H54 (cell line): ENCODE results near the gene MAMSTR.
"Not testable (repeated sequence)": the region's sequence is repeated elsewhere in the genome, so short reads cannot be mapped to it uniquely, and the experiment has no call there.

Experiments
- DNase-seq: peaks from one replicate; pipeline ENCODE4 v3.0.0; 2011; ENCODE audit warnings: low spot score, mixed read lengths; ENCODE audit not compliant: insufficient read length
- FAIRE-seq: peaks from 3 replicates; lab custom pipeline; 2011; peaks lifted over from hg19 to GRCh38; lab: Jason Lieb, UNC
- POLR2A ChIP-seq: IDR thresholded peaks from 2 replicates; pipeline ENCODE4 v1.6.1; 2011; ENCODE audit warnings: low read depth, mild to moderate bottlenecking, low read length

MAMSTR gene

GRCh38 chr19:48719263-48720171, at the start of gene MAMSTR:
Gene MAMSTR, minus strand, starts transcription at chr19:48719725. Its CDS starts 694 bp downstream, at chr19:48719031.
- TF ChIP-seq POLR2A = no peak
- DNase-seq (no peak), FAIRE-seq (no peak)

- no peak for TF ChIP-seq POLR2A
- FAIRE-seq (no peak), DNase-seq (no peak)
Measured at GRCh38 chr19:48768994-48769713, 49.6 kb upstream of the MAMSTR start.

GRCh38 chr19:48768171-48768753, 48.7 kb upstream of the MAMSTR start:
- not testable (repeated sequence) for DNase-seq, FAIRE-seq

- not testable (repeated sequence) for DNase-seq, FAIRE-seq
Measured at GRCh38 chr19:48765816-48766215, 46.3 kb upstream of the MAMSTR start.

GRCh38 chr19:48760504-48761205, 41.1 kb upstream of the MAMSTR start:
- no peak for TF ChIP-seq POLR2A
- no peak for DNase-seq
- FAIRE-seq = no peak

- DNase-seq (no peak), FAIRE-seq (no peak)
- TF ChIP-seq POLR2A = no peak
Measured at GRCh38 chr19:48757741-48758144, 38.2 kb upstream of the MAMSTR start.

GRCh38 chr19:48757089-48757675, 37.7 kb upstream of the MAMSTR start:
- no peak for TF ChIP-seq POLR2A
- no peak for FAIRE-seq

GRCh38 chr19:48756686-48757085, 37.2 kb upstream of the MAMSTR start:
- no peak for TF ChIP-seq POLR2A
- DNase-seq = no peak
- FAIRE-seq = no peak

More at GRCh38 chr19:48757089-48757675, 37.7 kb upstream of the MAMSTR start:
- DNase-seq = no peak

- FAIRE-seq = no peak
- DNase-seq = no peak
- TF ChIP-seq POLR2A = no peak
Measured at GRCh38 chr19:48756212-48756611, 36.7 kb upstream of the MAMSTR start.

GRCh38 chr19:48755787-48756186, 36.3 kb upstream of the MAMSTR start:
- no peak for TF ChIP-seq POLR2A
- FAIRE-seq = no peak
- no peak for DNase-seq

- no peak for DNase-seq
- no peak for TF ChIP-seq POLR2A
- no peak for FAIRE-seq
Measured at GRCh38 chr19:48755084-48755641, 35.6 kb upstream of the MAMSTR start, which contains the start of gene FGF21. Gene FGF21, plus strand, starts transcription at chr19:48755524. Its CDS starts 713 bp downstream, at chr19:48756237.

GRCh38 chr19:48752496-48753365, 33.2 kb upstream of the MAMSTR start, which contains the start of gene FUT1:
Gene FUT1, minus strand, starts transcription at chr19:48752641. Its CDS starts 1,360 bp downstream, at chr19:48751281.
- DNase-seq (peak; percentile 82), FAIRE-seq (no peak)
- no peak for TF ChIP-seq POLR2A
